Measurements from ENCODE around the gene CASKIN2. TPM values are rescaled to one million over a fixed set of nuclear protein-coding genes. Genes with fewer than 3 reads are reported as not detected.
"Not testable (repeated sequence)": the region's sequence is repeated elsewhere in the genome, so short reads cannot be mapped to it uniquely, and the experiment has no call there.

Gene CASKIN2
- polyA plus RNA-seq, 12 donors: 17.0 to 65.2 (median 20.7) TPM; not detected in 1

- no peak for DNase-seq
Measured at GRCh38 chr17:75474736-75475135, 40.6 kb downstream of the CASKIN2 start.

- no peak for DNase-seq
Measured at GRCh38 chr17:75473246-75473645, 42.1 kb downstream of the CASKIN2 start.

- no peak for DNase-seq
Measured at GRCh38 chr17:75472119-75472518, 43.2 kb downstream of the CASKIN2 start.

- DNase-seq: no peak
Measured at GRCh38 chr17:75471207-75471606, 44.1 kb downstream of the CASKIN2 start.

- DNase-seq: no peak
Measured at GRCh38 chr17:75468779-75469373, 46.5 kb downstream of the CASKIN2 start.

- no peak for DNase-seq
Measured at GRCh38 chr17:75468291-75468754, 47.0 kb downstream of the CASKIN2 start.

- DNase-seq: no peak
Measured at GRCh38 chr17:75465039-75465438, 50.3 kb downstream of the CASKIN2 start.

GRCh38 chr17:75463603-75464002 is 51.7 kb downstream of the CASKIN2 start:
- no peak for DNase-seq

- DNase-seq: no peak
Measured at GRCh38 chr17:75460295-75460694, 55.0 kb downstream of the CASKIN2 start.

GRCh38 chr17:75459590-75460267 is 55.6 kb downstream of the CASKIN2 start:
- DNase-seq: no peak

- no peak for DNase-seq
Measured at GRCh38 chr17:75459246-75459589, 56.1 kb downstream of the CASKIN2 start.

- peak; percentile 61 for DNase-seq
Measured at GRCh38 chr17:75457047-75457654, 58.2 kb downstream of the CASKIN2 start.

- peak; percentile 98 for DNase-seq
Measured at GRCh38 chr17:75456417-75457046, 58.8 kb downstream of the CASKIN2 start, which contains the start of gene TMEM94. TSS of gene TMEM94 (plus strand) at chr17:75456635. CDS start at chr17:75471906, 15,271 bp downstream.

- no peak for DNase-seq
Measured at GRCh38 chr17:75456039-75456416, 59.3 kb downstream of the CASKIN2 start.

- not testable (repeated sequence) for DNase-seq
Measured at GRCh38 chr17:75454672-75455071, 60.7 kb downstream of the CASKIN2 start.

- DNase-seq: no peak
Measured at GRCh38 chr17:75454193-75454592, 61.1 kb downstream of the CASKIN2 start.

GRCh38 chr17:75450270-75450669 is 65.1 kb downstream of the CASKIN2 start:
- DNase-seq: no peak

Other genes with a start within 250 kb of the CASKIN2 start
- 10 to 100 TPM in 9 of 12 donors, 1 to 10 TPM in 2, not detected in 1; 9.3 to 14.9 (median 12.2) TPM for gene MIF4GD, start 244.3 kb downstream of the CASKIN2 start, polyA plus RNA-seq (ENCODE audit: insufficient read length in 12 of 12)
- gene SLC25A19, start 226.1 kb downstream of the CASKIN2 start, polyA plus RNA-seq (ENCODE audit: insufficient read length in 12 of 12): 1 to 10 TPM in 10 of 12 donors, not detected in 2; 4.1 to 7.5 (median 5.8) TPM
- gene GRB2, start 109.9 kb downstream of the CASKIN2 start, polyA plus RNA-seq (ENCODE audit: insufficient read length in 12 of 12): 100 to 1,000 TPM; 114 to 448 (median 175) TPM
- gene TMEM94, start 58.9 kb downstream of the CASKIN2 start, polyA plus RNA-seq (ENCODE audit: insufficient read length in 12 of 12): 10 to 100 TPM in 11 of 12 donors, not detected in 1; 43.9 to 87.2 (median 57.4) TPM
- 10 to 100 TPM in 11 of 12 donors, not detected in 1; 18.0 to 28.5 (median 20.9) TPM for gene TSEN54, start 991 bp upstream of the CASKIN2 start, polyA plus RNA-seq (ENCODE audit: insufficient read length in 12 of 12)
- 10 to 100 TPM in 2 of 12 donors, 1 to 10 TPM in 9, not detected in 1; 2.1 to 58.8 (median 5.4) TPM for gene LLGL2, start 10.2 kb upstream of the CASKIN2 start, polyA plus RNA-seq (ENCODE audit: insufficient read length in 12 of 12)
- gene MYO15B, start 72.3 kb upstream of the CASKIN2 start, polyA plus RNA-seq (ENCODE audit: insufficient read length in 12 of 12): 100 to 1,000 TPM in 6 of 12 donors, 10 to 100 TPM in 5, not detected in 1; 56.2 to 196 (median 104) TPM
- gene SMIM5, start 117.9 kb upstream of the CASKIN2 start, polyA plus RNA-seq (ENCODE audit: insufficient read length in 12 of 12): 10 to 100 TPM in 2 of 12 donors, 1 to 10 TPM in 9, not detected in 1; 5.3 to 12.2 (median 7.5) TPM
- 10 to 100 TPM in 11 of 12 donors, not detected in 1; 12.3 to 36.8 (median 16.4) TPM for gene RECQL5, start 151.6 kb upstream of the CASKIN2 start, polyA plus RNA-seq (ENCODE audit: insufficient read length in 12 of 12)
- gene SAP30BP, start 151.8 kb upstream of the CASKIN2 start, polyA plus RNA-seq (ENCODE audit: insufficient read length in 12 of 12): 100 to 1,000 TPM in 1 of 12 donors, 10 to 100 TPM in 10, not detected in 1; 66.0 to 125 (median 72.9) TPM
- 10 to 100 TPM in 3 of 12 donors, 1 to 10 TPM in 8, not detected in 1; 3.3 to 55.7 (median 5.9) TPM for gene ITGB4, start 205.9 kb upstream of the CASKIN2 start, polyA plus RNA-seq (ENCODE audit: insufficient read length in 12 of 12)
- gene GALK1, start 249.7 kb upstream of the CASKIN2 start, polyA plus RNA-seq (ENCODE audit: insufficient read length in 12 of 12): 10 to 100 TPM in 11 of 12 donors, not detected in 1; 15.1 to 26.5 (median 21.0) TPM